HG02623 (cell line): ENCODE data around the gene LRRC8C.

ENCODE experiments used
- ATAC-seq: cut with Tn5 transposase; IDR thresholded peaks from one replicate; pipeline ENCODE4 v1.9.1; 2021; ENCODE audit warnings: moderate library complexity; ENCODE audit not compliant: unreplicated experiment

Gene LRRC8C

GRCh38 chr1:89727517-89728312, 94.8 kb downstream of the LRRC8C start:
- no peak for ATAC-seq

DNA sequence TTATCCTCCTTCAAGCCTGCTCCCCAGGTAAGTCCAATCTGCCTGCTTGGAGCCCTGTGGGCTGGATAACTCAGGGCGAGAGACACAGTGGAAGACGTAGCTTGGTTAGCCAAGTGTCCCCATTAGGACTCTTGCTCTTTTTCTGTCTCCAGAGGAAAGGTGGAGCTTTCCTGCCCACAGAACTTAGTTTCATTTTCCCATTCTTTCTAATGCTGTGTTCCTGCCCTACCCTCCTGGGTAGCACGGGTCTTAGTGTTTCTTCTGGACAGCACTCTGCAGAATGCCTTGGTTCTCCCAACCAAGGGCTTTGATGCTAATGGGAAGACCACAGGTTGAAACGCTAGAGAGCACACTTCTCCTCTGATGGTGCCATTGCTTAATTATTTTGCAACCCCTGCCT, 95.5 kb downstream of the LRRC8C start:
- ATAC-seq, result no peak

DNA sequence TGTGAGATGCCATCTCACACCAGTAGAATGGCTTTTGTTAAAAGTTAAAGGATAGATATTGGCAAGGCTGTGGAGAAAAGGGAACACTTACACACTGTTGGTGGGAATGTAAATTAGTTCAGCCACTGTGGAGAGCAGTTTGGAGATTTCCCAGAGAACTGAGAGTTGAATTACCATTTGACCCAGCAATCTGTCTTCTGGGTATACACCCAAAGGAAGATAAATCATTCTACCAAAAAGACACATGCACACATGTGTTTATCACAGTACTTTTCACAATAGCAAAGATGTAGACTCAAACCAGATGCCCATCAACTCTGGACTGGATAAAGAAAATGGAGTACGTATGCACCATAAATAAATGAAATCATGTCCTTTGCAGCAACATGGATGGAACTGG, 99.3 kb downstream of the LRRC8C start:
- ATAC-seq, result no peak

- no peak for ATAC-seq
These were observed 99.8 kb downstream of the LRRC8C start for GRCh38 chr1:89732643-89733222.

DNA sequence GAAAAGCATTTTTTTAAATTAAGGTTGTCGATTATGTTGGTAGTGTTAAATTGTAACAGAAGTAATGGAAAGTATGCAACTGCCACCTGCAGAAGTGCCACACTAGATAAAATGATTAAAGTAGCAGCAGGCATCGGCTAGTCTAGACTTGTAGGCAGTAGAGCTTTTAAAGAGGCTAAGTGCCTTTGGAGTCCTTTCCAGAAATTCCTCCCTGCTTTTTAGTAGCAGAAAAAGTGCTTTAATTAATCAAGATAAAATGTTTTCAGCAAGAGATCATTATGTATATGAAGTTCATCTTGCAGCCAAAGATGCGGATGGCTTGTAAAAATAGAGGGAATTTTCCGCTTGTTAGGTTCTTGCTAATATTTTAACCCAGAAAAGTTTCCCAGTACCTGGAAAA, 100.8 kb downstream of the LRRC8C start:
- ATAC-seq, result no peak

- ATAC-seq, result no peak
These were observed 101.5 kb downstream of the LRRC8C start for GRCh38 chr1:89734442-89734841.

DNA sequence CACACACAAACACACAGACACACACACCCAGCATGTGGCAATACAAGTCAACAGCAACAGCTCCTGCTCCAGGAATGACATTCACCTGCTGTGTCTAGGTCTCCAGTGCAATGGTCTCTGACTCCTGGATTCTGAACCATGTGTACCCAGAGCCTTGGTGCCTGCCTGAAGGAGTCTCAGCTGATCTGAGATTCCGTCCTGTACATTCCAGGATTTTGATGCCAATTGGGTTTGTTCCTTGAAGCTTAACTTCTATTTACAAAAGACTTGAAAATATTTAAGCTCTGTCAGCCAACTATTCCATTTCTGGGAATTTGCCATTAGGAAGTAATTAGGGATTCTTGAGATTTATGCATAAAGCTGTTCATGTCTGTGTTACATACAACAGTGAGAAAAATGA, 102.6 kb downstream of the LRRC8C start:
- no peak for ATAC-seq

GRCh38 chr1:89736937-89737733, 104.2 kb downstream of the LRRC8C start:
- no peak for ATAC-seq

DNA sequence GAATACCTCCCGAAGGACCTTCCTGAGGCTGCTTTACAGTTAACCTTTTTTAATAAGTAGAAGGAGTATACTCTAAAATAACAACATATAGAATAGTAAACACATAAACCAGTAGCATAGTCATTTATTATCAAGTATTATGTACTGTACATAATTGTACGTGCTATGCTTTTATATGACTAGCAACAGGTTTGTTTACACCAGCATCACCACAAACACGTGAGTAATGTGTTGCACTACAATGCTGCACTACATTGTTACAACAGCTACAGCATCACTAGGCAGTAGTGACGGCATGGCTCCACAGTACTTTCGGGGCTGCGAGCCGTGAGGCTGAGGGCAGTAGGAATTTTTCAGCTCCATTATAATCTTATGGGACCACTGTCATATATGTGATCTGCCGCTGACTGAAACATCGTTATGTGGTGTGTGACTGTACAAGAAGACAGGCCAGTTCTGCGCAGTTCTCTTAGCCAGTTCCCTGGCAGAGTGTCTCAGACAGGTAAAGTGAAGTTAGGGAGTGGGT, 105.1 kb downstream of the LRRC8C start:
- no peak for ATAC-seq

DNA sequence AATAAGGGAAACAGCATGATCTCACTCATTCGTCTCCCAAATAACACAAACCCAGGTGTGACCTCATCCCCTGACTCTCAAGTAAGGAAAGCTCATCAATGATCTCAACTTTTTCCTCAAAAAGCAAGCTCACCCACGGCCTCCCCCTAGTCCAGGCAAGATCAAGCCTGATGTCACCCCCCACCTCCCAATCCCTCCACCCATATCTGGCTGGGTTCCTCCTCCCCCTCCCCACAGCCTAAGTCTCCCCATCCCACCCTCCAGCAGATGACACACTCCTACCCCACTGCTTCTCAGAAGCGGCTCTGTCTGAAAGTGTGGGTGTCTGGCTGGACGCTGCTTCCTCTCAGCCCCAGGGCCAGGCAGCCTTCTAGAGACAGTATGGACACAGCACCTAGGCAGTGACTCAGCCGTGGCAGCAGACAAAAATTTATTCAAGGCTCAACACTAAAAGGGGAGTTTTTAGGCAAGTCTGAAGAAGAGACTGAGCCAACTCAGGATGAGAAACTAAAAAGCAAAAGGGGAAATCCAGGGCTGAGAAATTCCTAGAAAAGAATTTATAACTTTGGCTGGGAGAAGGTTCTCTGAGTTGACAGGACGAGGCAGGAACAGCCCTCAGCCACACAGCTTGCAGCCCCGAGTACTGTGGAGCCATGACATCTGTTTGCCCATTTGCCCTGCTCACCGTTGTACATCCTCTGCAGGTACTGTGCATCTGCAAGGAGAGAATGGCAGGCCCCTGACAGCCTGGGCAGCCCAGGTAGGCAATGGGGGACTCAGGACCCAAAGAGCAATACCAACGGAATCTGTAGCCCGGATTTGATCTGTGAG, 106.3 kb downstream of the LRRC8C start:
- ATAC-seq, result no peak

DNA sequence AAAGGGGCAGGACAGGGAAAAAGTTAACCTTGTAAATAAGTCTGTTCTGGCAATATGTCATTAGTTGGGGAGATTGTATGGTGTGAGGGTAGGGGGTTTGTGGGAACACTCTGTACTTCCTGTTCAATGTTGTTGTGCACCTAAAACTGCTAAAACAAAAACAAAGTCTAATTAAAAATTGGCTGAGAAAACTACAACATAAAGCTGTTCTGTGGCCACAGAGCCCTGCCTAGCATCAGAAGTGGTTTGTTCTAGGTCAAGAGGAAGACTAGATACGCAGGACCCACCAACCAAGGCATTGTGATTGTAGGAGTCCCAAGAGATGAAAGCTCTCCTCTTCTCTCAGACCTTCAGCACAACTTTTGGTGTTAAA, 106.9 kb downstream of the LRRC8C start:
- ATAC-seq, result no peak

- ATAC-seq, result no peak
These were observed 110.9 kb downstream of the LRRC8C start for GRCh38 chr1:89743788-89744187.

- no peak for ATAC-seq
These were observed 113.7 kb downstream of the LRRC8C start for GRCh38 chr1:89746424-89747149.

- no peak for ATAC-seq
These were observed 120.8 kb downstream of the LRRC8C start for GRCh38 chr1:89753761-89754160.

GRCh38 chr1:89754518-89754917, 121.6 kb downstream of the LRRC8C start:
- ATAC-seq, result no peak

DNA sequence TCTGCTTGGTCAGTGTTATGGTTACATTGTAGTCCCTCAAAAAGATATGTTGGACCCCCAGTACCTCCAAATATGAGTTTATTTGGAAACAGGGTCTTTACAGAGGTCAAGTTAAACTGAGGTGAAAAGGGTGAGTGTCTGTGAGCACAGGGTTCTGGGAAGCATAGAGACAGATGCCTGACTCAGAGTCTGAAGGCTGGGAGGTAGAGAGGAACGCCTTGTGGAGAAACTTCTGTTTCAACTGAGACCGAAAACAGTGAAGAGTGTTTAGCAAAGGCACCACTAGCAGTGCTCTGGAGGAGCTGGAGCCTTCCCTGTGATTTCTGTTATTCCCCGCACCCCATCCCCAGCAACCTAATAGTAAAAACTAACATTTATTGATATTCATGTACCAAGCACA, 122.7 kb downstream of the LRRC8C start:
- ATAC-seq, result no peak

DNA sequence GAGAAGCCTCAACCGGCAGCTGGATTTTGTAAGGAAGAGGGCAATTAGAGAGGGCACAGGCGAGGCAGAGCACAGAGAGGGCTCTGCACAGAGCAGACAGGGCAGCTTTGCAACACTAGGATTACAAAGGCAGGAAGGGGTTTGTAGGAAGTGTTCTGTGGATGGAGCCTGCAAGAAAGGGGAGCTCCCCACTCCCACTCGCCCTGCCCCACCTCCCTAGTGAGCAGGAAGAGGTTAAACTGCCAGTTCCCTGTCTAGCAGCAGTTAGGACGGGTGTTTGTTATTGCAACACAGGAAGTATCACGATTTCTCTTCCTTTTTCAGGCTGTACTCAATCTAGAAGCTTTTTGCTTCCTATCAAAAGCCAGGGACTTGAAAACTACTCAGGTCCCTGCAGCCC, 124.6 kb downstream of the LRRC8C start:
- ATAC-seq, result no peak

- no peak for ATAC-seq
These were observed 125.2 kb downstream of the LRRC8C start for GRCh38 chr1:89758156-89758555.

DNA sequence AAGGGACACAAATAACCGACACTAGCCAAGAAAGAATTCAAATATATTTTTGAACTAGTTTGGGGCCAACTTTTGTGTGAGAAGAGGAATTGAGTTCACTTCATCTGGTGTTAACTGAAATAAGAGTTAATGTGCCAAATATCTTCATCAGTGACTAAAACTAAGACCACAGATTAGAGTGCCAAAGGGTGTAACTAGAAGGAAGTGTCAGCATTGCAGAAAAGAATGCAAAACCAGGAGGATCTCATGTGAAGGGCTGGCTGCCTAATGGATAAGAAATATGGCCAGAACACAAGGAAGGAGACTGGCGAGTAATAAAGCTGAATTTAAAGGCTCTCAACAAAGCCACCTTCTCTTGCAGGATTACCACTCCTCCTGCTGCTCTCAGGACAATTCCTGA, 126.1 kb downstream of the LRRC8C start:
- ATAC-seq, result no peak

GRCh38 chr1:89760496-89760895, 127.6 kb downstream of the LRRC8C start:
- ATAC-seq, result no peak
